Measurements from ENCODE around the gene ADH1B. TPM values are rescaled to one million over a fixed set of nuclear protein-coding genes. Genes with fewer than 3 reads are reported as not detected.
A peak's percentile ranks its signal among the peaks of the same experiment; 100 is the strongest.

Gene ADH1B
- total RNA-seq, 3 donors from 2014 or later = 43.9 to 447 (median 179) TPM

- Histone ChIP-seq H3K9me3 (no peaks in the 10 kb centered on the region), H3K4me3 (no peak overlapping the region), H3K36me3 (ENCODE audit: low read depth) (no peaks in the 10 kb centered on the region), H3K4me1 (ENCODE audit: low read depth) (no peaks in the 10 kb centered on the region)
- no peak for DNase-seq
- intact Hi-C loops (cut with DNase I, micrococcal nuclease) = no loop called here
- TF ChIP-seq CTCF (IDR thresholded peaks at IDR 0.05) = no peak
- no peak for ATAC-seq
These were observed 15.4 kb downstream of the ADH1B start for GRCh38 chr4:99305638-99306400.

- no peak overlapping the region for H3K4me3 ChIP-seq
- no peaks in the 10 kb centered on the region for H3K4me1 ChIP-seq (ENCODE audit: low read depth)
- ATAC-seq (no peak), DNase-seq (no peak)
- no peak for TF ChIP-seq CTCF (IDR thresholded peaks at IDR 0.05)
- no peaks in the 10 kb centered on the region for H3K36me3 ChIP-seq (ENCODE audit: low read depth)
- intact Hi-C loops (cut with DNase I, micrococcal nuclease) = no loop called here
- no peaks in the 10 kb centered on the region for H3K9me3 ChIP-seq
These were observed 19.6 kb downstream of the ADH1B start for GRCh38 chr4:99301376-99302164.

GRCh38 chr4:99300934-99301333 is 20.3 kb downstream of the ADH1B start:
- H3K4me3 ChIP-seq = no peak overlapping the region
- H3K9me3 ChIP-seq = no peaks in the 10 kb centered on the region
- ATAC-seq = peak; percentile 62
- TF ChIP-seq CTCF (IDR thresholded peaks at IDR 0.05) = no peak
- intact Hi-C loops (cut with DNase I, micrococcal nuclease) = no loop called here
- no peaks in the 10 kb centered on the region for H3K36me3 ChIP-seq (ENCODE audit: low read depth)
- peak; percentile 37 to 75 (median 57) for DNase-seq
- no peaks in the 10 kb centered on the region for H3K4me1 ChIP-seq (ENCODE audit: low read depth)

GRCh38 chr4:99293357-99293756 is 27.8 kb downstream of the ADH1B start:
- no peak for TF ChIP-seq CTCF (IDR thresholded peaks at IDR 0.05)
- intact Hi-C loops (cut with DNase I, micrococcal nuclease) = no loop called here
- peaks cover 8% of the 10 kb centered on the region for H3K9me3 ChIP-seq

GRCh38 chr4:99290848-99291786 is 30.1 kb downstream of the ADH1B start, which contains the start of gene ADH1A:
Gene ADH1A, minus strand, starts transcription at chr4:99290985. Its CDS starts 71 bp downstream, at chr4:99290914.
- Histone ChIP-seq H3K9me3 (peaks cover 8% of the 10 kb centered on the region), H3K4me3 (no peak within 1 kb of the TSS), H3K4me1 (ENCODE audit: low read depth) (no peaks in the 10 kb centered on the region), H3K36me3 (ENCODE audit: low read depth) (no peaks in the 10 kb centered on the region)
- DNase-seq (no peak), ATAC-seq (no peak)
- TF ChIP-seq CTCF (IDR thresholded peaks at IDR 0.05) = no peak
- intact Hi-C loops (cut with DNase I, micrococcal nuclease) = no loop called here

More at GRCh38 chr4:99293357-99293756, 27.8 kb downstream of the ADH1B start:
- H3K4me1 ChIP-seq (ENCODE audit: low read depth) = no peaks in the 10 kb centered on the region
- no peak for ATAC-seq
- no peaks in the 10 kb centered on the region for H3K36me3 ChIP-seq (ENCODE audit: low read depth)
- H3K4me3 ChIP-seq = no peak overlapping the region
- DNase-seq = no peak

All from mucosa of descending colon (tissue), 3 donors.